NCI-H2227 (cell line): ENCODE data around the gene LENG1.
"Not testable (repeated sequence)": the region's sequence is repeated elsewhere in the genome, so short reads cannot be mapped to it uniquely, and the experiment has no call there.

Source experiments
- DNase-seq: peaks from one replicate; lab custom pipeline; 2025; ENCODE audit not compliant: unreplicated experiment; lab: John Stamatoyannopoulos, UW

LENG1 gene

GRCh38 chr19:54189735-54190502 is 30.4 kb upstream of the LENG1 start:
- DNase-seq, result peak; percentile 100

- DNase-seq, result no peak
Measured at GRCh38 chr19:54189145-54189734, 29.7 kb upstream of the LENG1 start, which contains the start of gene MBOAT7. TSS of gene MBOAT7 (minus strand) at chr19:54189580. CDS start at chr19:54188508, 1,072 bp downstream.

GRCh38 chr19:54188215-54188871 is 28.8 kb upstream of the LENG1 start:
- DNase-seq, result peak; percentile 79

- no peak for DNase-seq
Measured at GRCh38 chr19:54186934-54187381, 27.4 kb upstream of the LENG1 start.

GRCh38 chr19:54186351-54186750 is 26.8 kb upstream of the LENG1 start:
- DNase-seq, result no peak

GRCh38 chr19:54183431-54183830 is 23.9 kb upstream of the LENG1 start:
- no peak for DNase-seq

- DNase-seq, result not testable (repeated sequence)
Measured at GRCh38 chr19:54181894-54182293, 22.4 kb upstream of the LENG1 start.

GRCh38 chr19:54180691-54181091 is 21.2 kb upstream of the LENG1 start:
- peak; percentile 77 for DNase-seq

- peak; percentile 100 for DNase-seq
Measured at GRCh38 chr19:54179921-54180461, 20.5 kb upstream of the LENG1 start.

- DNase-seq, result peak; percentile 82
Measured at GRCh38 chr19:54179262-54179852, 19.8 kb upstream of the LENG1 start.

- DNase-seq, result peak; percentile 85
Measured at GRCh38 chr19:54178581-54179261, 19.2 kb upstream of the LENG1 start.

GRCh38 chr19:54173951-54174834 is 14.7 kb upstream of the LENG1 start:
- no peak for DNase-seq

- no peak for DNase-seq
Measured at GRCh38 chr19:54173359-54173699, 13.8 kb upstream of the LENG1 start.

- DNase-seq, result no peak
Measured at GRCh38 chr19:54172471-54173358, 13.2 kb upstream of the LENG1 start, which contains the start of gene TMC4. TSS of gene TMC4 (minus strand) at chr19:54173160. CDS start at chr19:54173117, 43 bp downstream.

GRCh38 chr19:54171736-54172431 is 12.4 kb upstream of the LENG1 start:
- not testable (repeated sequence) for DNase-seq

GRCh38 chr19:54169149-54169740 is 9.7 kb upstream of the LENG1 start:
- DNase-seq, result no peak

GRCh38 chr19:54168174-54168917 is 8.8 kb upstream of the LENG1 start:
- peak; percentile 98 for DNase-seq
